Breast epithelium (tissue), 4 donors: ENCODE measurements around the gene PADI4. TPM values are rescaled to one million over a fixed set of nuclear protein-coding genes. Genes with fewer than 3 reads are reported as not detected.
A peak's percentile ranks its signal among the peaks of the same experiment; 100 is the strongest.

Experiments used
- DNase-seq, 2 donors: peaks; one replicate each; pipeline ENCODE4 v3.0.0-alpha.2; 2019; ENCODE audit warnings: low spot score in 2 of 2
- H3K27ac ChIP-seq, 2 donors: fragments of 200-600 bp; sonication (generic) in 1 of 2; one replicate each; pipeline ENCODE4 v1.5.1; 2016 to 2019; ENCODE audit warnings: mild to moderate bottlenecking in 1 of 2
- H3K27me3 ChIP-seq, 2 donors: fragments of 200-600 bp; sonication (generic) in 1 of 2; one replicate each; pipeline versions ENCODE4 v1.5.1 to v1.6.0; 2017 to 2019; ENCODE audit warnings: control low read depth in 1 of 2, mild to moderate bottlenecking in 1 of 2
- H3K36me3 ChIP-seq: fragments of 200-600 bp; one replicate; pipeline ENCODE4 v1.5.1; 2019
- H3K4me1 ChIP-seq, 2 donors: fragments of 200-600 bp; sonication (generic); one replicate each; pipeline ENCODE4 v1.5.1; 2016 to 2019; ENCODE audit warnings: control low read depth in 1 of 2
- H3K4me3 ChIP-seq, 3 donors: fragments of 200-600 bp; sonication (generic); 1 replicate in 2 of 3; 2 replicates in 1 of 3; pipeline ENCODE4 v1.5.1; 2016 to 2019; ENCODE audit warnings: mild to moderate bottlenecking in 3 of 3, moderate library complexity in 2 of 3
- H3K9me3 ChIP-seq, 2 donors: fragments of 200-600 bp; sonication (generic) in 1 of 2; one replicate each; pipeline ENCODE4 v1.5.1; 2016 to 2019; ENCODE audit warnings: control low read depth in 1 of 2
- CTCF ChIP-seq, 3 donors: fragments of 450-650 bp; IDR thresholded peaks; one replicate each; pipeline ENCODE4 v1.5.1; 2016 to 2017; ENCODE audit warnings: antibody characterized with exemption in 3 of 3, mild to moderate bottlenecking in 3 of 3, moderate library complexity in 3 of 3
- POLR2A ChIP-seq: fragments of 450-650 bp; IDR thresholded peaks from one replicate; pipeline ENCODE4 v1.6.1; 2016; ENCODE audit warnings: antibody characterized with exemption, mild to moderate bottlenecking, moderate library complexity
- POLR2AphosphoS5 ChIP-seq, 3 donors: sonication (generic); formaldehyde crosslinking; IDR thresholded peaks; one replicate each; pipeline ENCODE4 v1.6.1; 2017; ENCODE audit warnings: antibody characterized with exemption in 3 of 3
- intact Hi-C: fragments of 100-400 bp; cut with DNase I; formaldehyde crosslinking; loops from one replicate; pipeline ENCODE4 v1.15.1; 2023; ENCODE audit warnings: low total_unique reads
- total RNA-seq, 3 donors: library from RNA; depleted of rRNA; stranded (reverse); fragments of >200 nt; gene quantifications; one replicate each; pipeline ENCODE4 v1.1.0, GENCODE V29; 2016

PADI4 gene
- total RNA-seq, 3 donors from 2014 or later, result 1.3 TPM; not detected in 2

- Histone ChIP-seq H3K27me3 (no peaks in the 10 kb centered on the region), H3K27ac (no peak overlapping the region), H3K4me1 (no peaks in the 10 kb centered on the region), H3K36me3 (no peaks in the 10 kb centered on the region), H3K9me3 (no peaks in the 10 kb centered on the region), H3K4me3 (no peak overlapping the region)
- no peak for TF ChIP-seq POLR2A
- no peak for TF ChIP-seq CTCF (IDR thresholded peaks at IDR 0.05)
- no peak for TF ChIP-seq POLR2AphosphoS5 (IDR thresholded peaks at IDR 0.05)
- intact Hi-C loops, result no loop called here
- DNase-seq, result no peak
Observed at GRCh38 chr1:17272646-17273045, 35.4 kb upstream of the PADI4 start.

DNA sequence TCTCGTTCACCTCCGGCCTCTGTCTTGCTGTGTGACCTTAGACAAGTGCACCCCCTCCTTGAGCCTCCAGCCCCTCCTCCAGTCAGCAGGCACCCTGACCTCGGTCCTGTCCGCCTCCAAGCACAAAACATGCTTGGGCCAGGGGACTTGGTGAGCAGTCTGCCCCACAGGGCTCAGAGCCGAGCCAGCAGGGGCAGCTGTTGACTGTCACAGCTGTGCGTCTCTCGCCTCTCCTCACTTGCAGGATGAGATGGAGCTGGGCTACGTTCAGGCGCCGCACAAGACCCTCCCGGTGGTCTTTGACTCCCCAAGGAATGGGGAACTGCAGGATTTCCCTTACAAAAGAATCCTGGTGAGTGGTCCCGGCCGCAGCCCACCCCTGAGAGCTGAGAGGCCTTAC is 34.9 kb upstream of the PADI4 start:
- TF ChIP-seq POLR2A, result no peak
- Histone ChIP-seq H3K27me3 (no peaks in the 10 kb centered on the region), H3K4me1 (no peaks in the 10 kb centered on the region), H3K4me3 (no peak overlapping the region), H3K27ac (no peak overlapping the region), H3K9me3 (no peaks in the 10 kb centered on the region), H3K36me3 (no peaks in the 10 kb centered on the region)
- DNase-seq, result no peak
- intact Hi-C loops, result no loop called here

DNA sequence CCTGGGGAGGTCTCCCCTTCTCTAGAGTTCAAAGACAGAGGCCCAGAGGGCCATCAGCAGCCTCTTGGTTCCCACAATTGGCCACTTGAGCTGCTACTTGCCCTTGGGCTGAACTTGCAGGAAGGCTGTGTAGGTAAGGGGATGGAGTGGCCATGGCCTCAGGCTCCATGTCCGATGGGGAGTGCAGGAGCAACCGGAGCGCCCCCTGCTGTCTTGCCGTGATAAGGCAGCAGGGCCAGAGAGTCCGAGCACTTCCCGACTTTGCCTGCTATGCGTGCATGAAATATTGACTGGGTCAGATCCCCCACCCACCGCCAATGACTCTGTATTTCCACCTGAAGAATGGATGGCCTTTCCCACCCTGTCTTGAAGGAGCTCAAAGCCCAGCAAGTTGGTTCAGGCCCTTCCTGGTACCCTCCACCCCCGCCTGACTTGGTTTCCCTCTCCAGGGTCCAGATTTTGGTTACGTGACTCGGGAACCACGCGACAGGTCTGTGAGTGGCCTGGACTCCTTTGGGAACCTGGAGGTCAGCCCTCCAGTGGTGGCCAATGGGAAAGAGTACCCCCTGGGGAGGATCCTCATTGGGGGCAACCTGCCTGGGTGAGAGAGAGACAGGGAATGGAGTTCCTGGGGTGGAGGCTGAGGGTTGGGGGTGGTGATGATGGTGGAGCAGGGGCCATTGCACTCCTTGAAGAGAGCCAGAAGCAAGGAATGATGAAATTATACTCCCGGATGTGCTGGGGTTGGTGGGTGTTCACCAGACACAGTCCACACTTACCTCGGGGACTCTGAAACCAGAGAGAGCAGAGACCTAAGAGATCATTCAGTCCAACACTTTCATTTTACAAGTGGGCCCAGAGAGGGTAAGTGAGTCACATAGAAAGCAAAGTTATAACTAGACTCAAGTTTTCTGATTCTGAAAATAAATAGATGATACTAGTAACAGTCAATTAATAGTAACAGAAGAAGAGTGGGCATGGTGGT is 33.5 kb upstream of the PADI4 start:
- no peak for DNase-seq
- TF ChIP-seq POLR2A, result no peak
- peak in 1 of 3 donors; percentile 10 for TF ChIP-seq CTCF (IDR thresholded peaks at IDR 0.05)
- H3K9me3 ChIP-seq, result no peaks in the 10 kb centered on the region

GRCh38 chr1:17276568-17276967 is 31.4 kb upstream of the PADI4 start:
- H3K4me1 ChIP-seq, result no peaks in the 10 kb centered on the region
- no peak for TF ChIP-seq POLR2A
- TF ChIP-seq POLR2AphosphoS5 (IDR thresholded peaks at IDR 0.05), result no peak
- no peak for TF ChIP-seq CTCF (IDR thresholded peaks at IDR 0.05)
- H3K36me3 ChIP-seq, result no peaks in the 10 kb centered on the region
- no peak overlapping the region for H3K27ac ChIP-seq
- intact Hi-C loops, result no loop called here
- no peak overlapping the region for H3K4me3 ChIP-seq
- no peaks in the 10 kb centered on the region for H3K9me3 ChIP-seq
- no peaks in the 10 kb centered on the region for H3K27me3 ChIP-seq
- peak in 1 of 2 donors; percentile 50 for DNase-seq

More for the DNA sequence above, 33.5 kb upstream of the PADI4 start:
- Histone ChIP-seq H3K27me3 (no peaks in the 10 kb centered on the region), H3K36me3 (no peaks in the 10 kb centered on the region), H3K27ac (no peak overlapping the region), H3K4me3 (no peak overlapping the region), H3K4me1 (no peaks in the 10 kb centered on the region)
- intact Hi-C loops, result no loop called here

- DNase-seq, result peak in 1 of 2 donors; percentile 30
- Histone ChIP-seq H3K27ac (no peak overlapping the region), H3K36me3 (no peaks in the 10 kb centered on the region), H3K4me1 (no peaks in the 10 kb centered on the region), H3K9me3 (no peaks in the 10 kb centered on the region), H3K27me3 (no peaks in the 10 kb centered on the region), H3K4me3 (no peak overlapping the region)
- TF ChIP-seq POLR2A (no peak), POLR2AphosphoS5 (IDR thresholded peaks at IDR 0.05) (no peak), CTCF (IDR thresholded peaks at IDR 0.05) (no peak)
- intact Hi-C loops, result no loop called here
Observed at GRCh38 chr1:17277511-17278159, 30.4 kb upstream of the PADI4 start.
